ENCODE measurements around the gene COL11A1. TPM values are rescaled to one million over a fixed set of nuclear protein-coding genes. Genes with fewer than 3 reads are reported as not detected.

Gene COL11A1
- total RNA-seq, 1 donor from 2014 or later = 85.6 TPM

DNA sequence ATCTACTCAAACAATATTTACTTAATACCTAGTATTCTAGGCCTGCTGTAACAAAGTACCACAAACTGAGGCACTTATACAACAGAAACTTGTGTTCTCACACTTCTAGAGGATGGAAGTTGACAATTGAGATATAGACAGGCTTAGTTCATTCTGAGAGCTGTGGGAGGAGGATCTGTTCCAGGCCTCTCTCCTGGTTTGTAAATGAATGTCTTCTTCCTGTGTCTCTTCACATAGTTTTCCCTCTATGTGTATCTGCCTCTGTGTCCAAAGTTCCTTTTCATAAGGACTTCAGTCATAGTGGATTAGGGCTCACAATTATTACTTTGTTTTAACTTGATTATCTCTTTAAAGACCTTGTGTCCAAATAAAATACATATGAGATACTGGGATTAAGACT, 251.1 kb downstream of the COL11A1 start:
- H3K4me1 ChIP-seq (ENCODE audit: control insufficient read depth in 3 of 3, insufficient read depth in 3 of 3, low read length in 3 of 3) = no peaks in the 10 kb centered on the region
- H3K27ac ChIP-seq (ENCODE audit: low read depth, low read length) = no peak overlapping the region
- no peak overlapping the region for H3K4me3 ChIP-seq (ENCODE audit: low read length in 3 of 3)
- H3K9me3 ChIP-seq (ENCODE audit: control insufficient read depth in 3 of 3, low read length in 3 of 3) = no peaks in the 10 kb centered on the region
- H3K36me3 ChIP-seq (ENCODE audit: control insufficient read depth in 3 of 3, insufficient read depth in 3 of 3, low read length in 3 of 3) = no peaks in the 10 kb centered on the region
- no peak overlapping the region for H3K9ac ChIP-seq (ENCODE audit: low read depth in 1 of 3, low read length in 3 of 3)
- no peaks in the 10 kb centered on the region for H3K27me3 ChIP-seq (ENCODE audit: control insufficient read depth in 3 of 3, insufficient read depth in 3 of 3, low read length in 3 of 3)

DNA sequence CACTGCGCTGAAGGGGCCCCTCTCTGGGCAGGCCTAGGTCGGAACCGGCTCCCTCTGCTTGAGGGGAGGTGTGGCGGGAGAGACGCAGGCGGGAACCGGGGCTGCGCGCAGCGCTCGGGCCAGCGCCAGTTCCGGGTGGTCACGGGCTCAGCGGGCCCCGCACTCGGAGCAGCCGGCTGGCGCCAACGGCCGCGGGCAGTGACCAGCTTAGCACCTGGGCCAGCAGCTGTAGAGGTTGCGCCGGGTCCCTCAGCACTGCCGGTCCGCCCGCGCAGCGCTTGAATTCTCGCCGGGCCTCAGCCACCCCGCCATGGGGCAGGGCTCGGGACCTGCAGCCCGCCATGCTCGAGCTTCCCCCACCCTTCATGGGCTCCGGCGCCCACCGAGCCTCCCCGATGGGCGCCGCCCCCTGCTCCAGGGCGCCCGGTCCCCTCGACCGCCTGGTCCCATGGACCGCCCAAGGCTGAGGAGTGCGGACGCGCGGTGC, 254.6 kb downstream of the COL11A1 start:
- Histone ChIP-seq H3K4me1 (ENCODE audit: control insufficient read depth in 3 of 3, insufficient read depth in 3 of 3, low read length in 3 of 3) (no peaks in the 10 kb centered on the region), H3K4me3 (ENCODE audit: low read length in 3 of 3) (no peak overlapping the region), H3K9me3 (ENCODE audit: control insufficient read depth in 3 of 3, low read length in 3 of 3) (peaks cover 0 to 2% (median 0%) of the 10 kb centered on the region in 3 donors), H3K27ac (ENCODE audit: low read depth, low read length) (no peak overlapping the region), H3K36me3 (ENCODE audit: control insufficient read depth in 3 of 3, insufficient read depth in 3 of 3, low read length in 3 of 3) (no peaks in the 10 kb centered on the region), H3K27me3 (ENCODE audit: control insufficient read depth in 3 of 3, insufficient read depth in 3 of 3, low read length in 3 of 3) (no peaks in the 10 kb centered on the region), H3K9ac (ENCODE audit: low read depth in 1 of 3, low read length in 3 of 3) (no peak overlapping the region)

DNA sequence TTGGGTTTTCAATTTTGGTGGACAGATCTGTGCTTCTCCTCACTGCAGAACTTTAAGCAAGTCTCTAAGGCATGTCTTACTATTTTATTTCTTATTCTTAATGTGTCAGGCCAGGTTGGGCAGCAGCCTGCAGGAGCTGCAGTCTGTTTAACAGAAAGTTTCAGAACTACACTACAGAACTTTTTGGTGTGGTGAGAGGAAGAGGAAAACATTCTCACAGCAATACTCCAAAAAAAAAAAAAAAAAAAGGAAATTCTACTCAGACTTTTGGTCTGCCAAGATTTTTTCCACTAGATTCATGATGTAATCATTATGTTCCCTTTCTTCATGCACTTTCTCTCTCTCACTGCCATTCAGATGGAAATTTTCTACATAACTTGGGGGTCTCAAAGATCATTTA, 255.2 kb downstream of the COL11A1 start:
- no peak overlapping the region for H3K9ac ChIP-seq (ENCODE audit: low read depth in 1 of 3, low read length in 3 of 3)
- no peaks in the 10 kb centered on the region for H3K4me1 ChIP-seq (ENCODE audit: control insufficient read depth in 3 of 3, insufficient read depth in 3 of 3, low read length in 3 of 3)
- no peaks in the 10 kb centered on the region for H3K36me3 ChIP-seq (ENCODE audit: control insufficient read depth in 3 of 3, insufficient read depth in 3 of 3, low read length in 3 of 3)
- H3K27me3 ChIP-seq (ENCODE audit: control insufficient read depth in 3 of 3, insufficient read depth in 3 of 3, low read length in 3 of 3) = no peaks in the 10 kb centered on the region
- H3K27ac ChIP-seq (ENCODE audit: low read depth, low read length) = no peak overlapping the region
- peaks cover 0 to 2% (median 0%) of the 10 kb centered on the region in 3 donors for H3K9me3 ChIP-seq (ENCODE audit: control insufficient read depth in 3 of 3, low read length in 3 of 3)
- H3K4me3 ChIP-seq (ENCODE audit: low read length in 3 of 3) = no peak overlapping the region

DNA sequence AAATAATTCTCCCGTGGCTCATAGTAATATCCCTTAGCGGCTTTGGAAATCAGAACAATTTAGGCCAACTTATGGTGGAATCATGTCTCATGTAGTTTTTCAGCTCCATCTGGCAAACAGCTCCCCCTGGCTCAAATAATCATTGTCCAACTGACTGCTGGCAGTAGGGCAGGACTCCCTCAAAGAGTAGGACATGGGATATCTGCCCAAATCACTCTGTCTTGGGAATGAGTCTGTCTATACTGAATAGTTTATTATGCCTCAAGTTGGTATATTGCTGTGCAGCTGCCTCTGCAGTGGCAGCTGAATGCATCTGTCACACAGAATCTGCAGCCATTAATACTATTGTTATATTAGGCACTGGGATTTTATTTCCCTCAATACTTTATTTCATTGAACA, 255.7 kb downstream of the COL11A1 start:
- Histone ChIP-seq H3K9ac (ENCODE audit: low read depth in 1 of 3, low read length in 3 of 3) (no peak overlapping the region), H3K36me3 (ENCODE audit: control insufficient read depth in 3 of 3, insufficient read depth in 3 of 3, low read length in 3 of 3) (no peaks in the 10 kb centered on the region), H3K9me3 (ENCODE audit: control insufficient read depth in 3 of 3, low read length in 3 of 3) (peaks cover 0 to 2% (median 0%) of the 10 kb centered on the region in 3 donors), H3K27me3 (ENCODE audit: control insufficient read depth in 3 of 3, insufficient read depth in 3 of 3, low read length in 3 of 3) (no peaks in the 10 kb centered on the region), H3K4me3 (ENCODE audit: low read length in 3 of 3) (no peak overlapping the region), H3K4me1 (ENCODE audit: control insufficient read depth in 3 of 3, insufficient read depth in 3 of 3, low read length in 3 of 3) (no peaks in the 10 kb centered on the region), H3K27ac (ENCODE audit: low read depth, low read length) (no peak overlapping the region)

DNA sequence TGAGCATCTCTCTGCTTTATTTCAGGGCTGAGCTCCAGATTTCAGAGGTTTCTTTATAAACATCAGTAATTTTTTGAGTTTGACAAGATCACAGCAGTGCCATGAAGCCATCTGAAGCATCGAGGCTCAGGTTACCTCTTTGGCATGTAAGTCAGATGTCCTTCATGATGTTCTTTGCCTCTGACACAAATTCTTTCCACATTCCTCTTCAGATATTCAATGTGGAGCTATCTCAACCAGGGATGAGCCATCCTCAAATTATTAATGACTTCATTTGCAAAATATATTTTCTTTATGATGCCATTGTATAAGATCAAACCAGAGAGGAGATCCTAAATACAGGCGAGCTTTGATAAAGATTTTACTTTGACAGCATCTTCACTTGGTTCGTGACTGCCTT, 256.7 kb downstream of the COL11A1 start:
- no peaks in the 10 kb centered on the region for H3K4me1 ChIP-seq (ENCODE audit: control insufficient read depth in 3 of 3, insufficient read depth in 3 of 3, low read length in 3 of 3)
- no peaks in the 10 kb centered on the region for H3K36me3 ChIP-seq (ENCODE audit: control insufficient read depth in 3 of 3, insufficient read depth in 3 of 3, low read length in 3 of 3)
- no peak overlapping the region for H3K9ac ChIP-seq (ENCODE audit: low read depth in 1 of 3, low read length in 3 of 3)
- no peak overlapping the region for H3K27ac ChIP-seq (ENCODE audit: low read depth, low read length)
- no peaks in the 10 kb centered on the region for H3K27me3 ChIP-seq (ENCODE audit: control insufficient read depth in 3 of 3, insufficient read depth in 3 of 3, low read length in 3 of 3)
- peaks cover 0 to 2% (median 0%) of the 10 kb centered on the region in 3 donors for H3K9me3 ChIP-seq (ENCODE audit: control insufficient read depth in 3 of 3, low read length in 3 of 3)
- no peak overlapping the region for H3K4me3 ChIP-seq (ENCODE audit: low read length in 3 of 3)

DNA sequence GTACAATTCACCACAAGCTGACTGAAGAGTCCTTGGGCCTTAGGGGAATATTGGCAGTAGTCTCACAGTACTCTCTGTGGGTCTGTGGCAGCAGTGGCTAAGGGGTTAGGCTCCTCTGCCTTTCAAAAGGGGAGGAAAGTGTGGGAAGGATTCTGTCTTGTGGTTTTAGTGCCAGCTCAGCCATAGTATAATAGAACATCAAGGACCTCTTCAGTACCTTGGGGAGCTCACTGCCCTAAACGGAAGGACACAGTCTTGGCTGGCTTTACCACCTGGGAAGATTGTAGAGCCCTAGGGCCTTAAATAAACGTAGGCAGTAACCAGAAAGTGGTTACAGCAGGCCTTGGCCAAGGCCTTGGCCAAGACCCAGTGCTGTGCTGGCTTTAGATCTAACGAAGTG, 265.7 kb downstream of the COL11A1 start:
- no peaks in the 10 kb centered on the region for H3K36me3 ChIP-seq (ENCODE audit: control insufficient read depth in 3 of 3, insufficient read depth in 3 of 3, low read length in 3 of 3)
- peaks cover 0 to 5% (median 0%) of the 10 kb centered on the region in 3 donors for H3K9me3 ChIP-seq (ENCODE audit: control insufficient read depth in 3 of 3, low read length in 3 of 3)
- no peaks in the 10 kb centered on the region for H3K27me3 ChIP-seq (ENCODE audit: control insufficient read depth in 3 of 3, insufficient read depth in 3 of 3, low read length in 3 of 3)
- H3K4me3 ChIP-seq (ENCODE audit: low read length in 3 of 3) = no peak overlapping the region
- no peaks in the 10 kb centered on the region for H3K4me1 ChIP-seq (ENCODE audit: control insufficient read depth in 3 of 3, insufficient read depth in 3 of 3, low read length in 3 of 3)
- no peak overlapping the region for H3K27ac ChIP-seq (ENCODE audit: low read depth, low read length)
- H3K9ac ChIP-seq (ENCODE audit: low read depth in 1 of 3, low read length in 3 of 3) = no peak overlapping the region

DNA sequence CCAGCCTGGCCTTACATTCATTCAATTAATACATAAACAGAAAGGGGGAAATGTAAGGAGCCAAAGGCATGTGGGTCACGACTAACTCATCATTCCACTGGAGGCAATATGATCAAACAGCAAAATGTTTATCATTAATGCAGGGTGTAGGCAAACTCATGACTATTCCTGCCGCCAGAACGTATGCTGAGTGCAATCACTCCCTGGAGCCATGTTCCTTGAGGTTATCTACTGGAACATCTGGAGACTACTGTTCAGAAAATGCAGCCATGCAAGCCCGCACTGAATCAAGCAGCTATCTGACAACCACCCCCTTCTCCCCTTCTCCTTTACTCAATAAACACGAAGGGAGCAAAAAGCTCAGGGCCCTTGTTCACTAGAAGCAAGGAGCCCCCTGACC, 267.6 kb downstream of the COL11A1 start:
- H3K27ac ChIP-seq (ENCODE audit: low read depth, low read length) = no peak overlapping the region
- H3K9me3 ChIP-seq (ENCODE audit: control insufficient read depth in 3 of 3, low read length in 3 of 3) = peaks cover 0 to 5% (median 0%) of the 10 kb centered on the region in 3 donors
- no peak overlapping the region for H3K9ac ChIP-seq (ENCODE audit: low read depth in 1 of 3, low read length in 3 of 3)
- no peaks in the 10 kb centered on the region for H3K4me1 ChIP-seq (ENCODE audit: control insufficient read depth in 3 of 3, insufficient read depth in 3 of 3, low read length in 3 of 3)
- H3K4me3 ChIP-seq (ENCODE audit: low read length in 3 of 3) = no peak overlapping the region
- no peaks in the 10 kb centered on the region for H3K27me3 ChIP-seq (ENCODE audit: control insufficient read depth in 3 of 3, insufficient read depth in 3 of 3, low read length in 3 of 3)
- H3K36me3 ChIP-seq (ENCODE audit: control insufficient read depth in 3 of 3, insufficient read depth in 3 of 3, low read length in 3 of 3) = no peaks in the 10 kb centered on the region

DNA sequence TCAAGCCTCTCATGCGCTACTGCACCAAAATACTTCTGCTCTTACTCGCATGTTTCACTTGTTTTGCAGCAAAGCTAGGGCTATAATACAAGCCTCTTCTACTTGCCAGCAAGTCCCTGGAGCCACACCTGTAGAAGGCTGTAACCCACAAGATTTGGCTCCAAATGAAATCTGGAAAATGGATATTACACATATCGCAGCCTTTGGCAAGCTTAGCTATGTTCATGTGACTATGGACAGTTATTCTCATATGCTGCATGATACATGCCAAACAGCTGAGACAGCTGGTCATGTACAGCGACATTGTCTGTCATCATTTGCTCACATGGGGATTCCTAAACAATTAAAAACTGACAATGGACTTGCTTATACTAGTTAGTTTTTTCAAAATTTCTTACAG, 270.3 kb downstream of the COL11A1 start:
- no peak overlapping the region for H3K27ac ChIP-seq (ENCODE audit: low read depth, low read length)
- H3K9ac ChIP-seq (ENCODE audit: low read depth in 1 of 3, low read length in 3 of 3) = no peak overlapping the region
- no peaks in the 10 kb centered on the region for H3K36me3 ChIP-seq (ENCODE audit: control insufficient read depth in 3 of 3, insufficient read depth in 3 of 3, low read length in 3 of 3)
- peaks cover 0 to 5% (median 3%) of the 10 kb centered on the region in 3 donors for H3K9me3 ChIP-seq (ENCODE audit: control insufficient read depth in 3 of 3, low read length in 3 of 3)
- no peaks in the 10 kb centered on the region for H3K4me1 ChIP-seq (ENCODE audit: control insufficient read depth in 3 of 3, insufficient read depth in 3 of 3, low read length in 3 of 3)
- no peak overlapping the region for H3K4me3 ChIP-seq (ENCODE audit: low read length in 3 of 3)
- no peaks in the 10 kb centered on the region for H3K27me3 ChIP-seq (ENCODE audit: control insufficient read depth in 3 of 3, insufficient read depth in 3 of 3, low read length in 3 of 3)

DNA sequence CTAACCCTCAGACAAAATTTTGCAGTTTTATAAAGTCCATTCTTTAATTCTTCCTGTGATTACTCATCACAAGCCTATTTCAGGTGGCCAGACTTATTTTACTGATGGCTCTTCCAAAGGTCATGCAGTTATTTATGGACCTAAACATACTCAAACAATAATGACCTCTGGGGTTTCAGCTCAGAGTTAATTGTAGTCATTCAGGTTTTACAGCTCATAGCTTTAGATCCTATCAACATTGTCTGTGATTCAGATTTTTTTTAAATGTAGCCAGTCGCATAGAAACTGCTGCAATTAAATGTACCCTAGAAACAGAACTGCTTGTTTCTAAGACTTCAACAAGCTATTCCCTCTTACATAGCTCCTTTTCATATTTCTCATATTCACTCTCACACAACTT, 270.8 kb downstream of the COL11A1 start:
- H3K4me1 ChIP-seq (ENCODE audit: control insufficient read depth in 3 of 3, insufficient read depth in 3 of 3, low read length in 3 of 3) = no peaks in the 10 kb centered on the region
- no peak overlapping the region for H3K9ac ChIP-seq (ENCODE audit: low read depth in 1 of 3, low read length in 3 of 3)
- peaks cover 0 to 4% (median 3%) of the 10 kb centered on the region in 3 donors for H3K9me3 ChIP-seq (ENCODE audit: control insufficient read depth in 3 of 3, low read length in 3 of 3)
- H3K27ac ChIP-seq (ENCODE audit: low read depth, low read length) = no peak overlapping the region
- no peaks in the 10 kb centered on the region for H3K36me3 ChIP-seq (ENCODE audit: control insufficient read depth in 3 of 3, insufficient read depth in 3 of 3, low read length in 3 of 3)
- no peaks in the 10 kb centered on the region for H3K27me3 ChIP-seq (ENCODE audit: control insufficient read depth in 3 of 3, insufficient read depth in 3 of 3, low read length in 3 of 3)
- no peak overlapping the region for H3K4me3 ChIP-seq (ENCODE audit: low read length in 3 of 3)

DNA sequence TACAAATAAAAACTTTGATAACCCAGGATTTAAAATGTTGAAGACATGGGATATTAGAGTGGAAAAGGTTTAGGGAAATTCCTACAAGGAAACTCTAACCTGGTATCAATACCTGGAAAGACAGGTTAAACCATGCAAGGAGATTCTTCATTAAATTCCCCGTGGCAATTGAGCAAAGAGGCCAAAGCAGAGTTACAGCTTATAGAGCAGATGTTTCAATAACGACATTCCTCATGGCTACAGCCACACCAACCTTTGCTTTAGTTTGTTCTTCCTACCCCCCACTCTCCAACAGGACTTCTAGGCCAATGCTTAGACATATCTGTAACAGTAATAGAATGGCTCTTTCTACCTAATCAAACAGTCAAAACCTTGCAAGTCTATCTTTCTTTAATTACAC, 271.3 kb downstream of the COL11A1 start:
- Histone ChIP-seq H3K9ac (ENCODE audit: low read depth in 1 of 3, low read length in 3 of 3) (no peak overlapping the region), H3K4me3 (ENCODE audit: low read length in 3 of 3) (no peak overlapping the region), H3K9me3 (ENCODE audit: control insufficient read depth in 3 of 3, low read length in 3 of 3) (peaks cover 0 to 3% (median 3%) of the 10 kb centered on the region in 3 donors), H3K27ac (ENCODE audit: low read depth, low read length) (no peak overlapping the region), H3K27me3 (ENCODE audit: control insufficient read depth in 3 of 3, insufficient read depth in 3 of 3, low read length in 3 of 3) (no peaks in the 10 kb centered on the region), H3K36me3 (ENCODE audit: control insufficient read depth in 3 of 3, insufficient read depth in 3 of 3, low read length in 3 of 3) (no peaks in the 10 kb centered on the region), H3K4me1 (ENCODE audit: control insufficient read depth in 3 of 3, insufficient read depth in 3 of 3, low read length in 3 of 3) (no peaks in the 10 kb centered on the region)

Data from skeletal muscle tissue (tissue), 4 donors.